Fibroblast of skin of left quadriceps (primary cell): Measurements from ENCODE around the gene DDT.
"Not testable (repeated sequence)": the region's sequence is repeated elsewhere in the genome, so short reads cannot be mapped to it uniquely, and the experiment has no call there.

ENCODE experiments used
- DNase-seq, 2 experiments: peaks; one replicate each; pipeline ENCODE4 v3.0.0-alpha.2; 2013; ENCODE audit warnings: low read depth in 2 of 2

DDT gene

GRCh38 chr22:23952794-23953405 lies 21.3 kb downstream of the DDT start:
- not testable (repeated sequence) for DNase-seq

GRCh38 chr22:23951383-23951782 lies 22.9 kb downstream of the DDT start:
- DNase-seq: not testable (repeated sequence)

GRCh38 chr22:23949764-23950163 lies 24.5 kb downstream of the DDT start:
- not testable (repeated sequence) for DNase-seq

- DNase-seq: not testable (repeated sequence)
Observed at GRCh38 chr22:23947391-23947790, 26.9 kb downstream of the DDT start.

GRCh38 chr22:23940166-23940565 lies 34.1 kb downstream of the DDT start:
- not testable (repeated sequence) for DNase-seq

- DNase-seq: no peak
Observed at GRCh38 chr22:23939017-23939357, 35.3 kb downstream of the DDT start.

- no peak for DNase-seq
Observed at GRCh38 chr22:23938328-23939016, 35.8 kb downstream of the DDT start.

GRCh38 chr22:23926561-23926960 lies 47.7 kb downstream of the DDT start:
- no peak for DNase-seq

- DNase-seq: no peak
Observed at GRCh38 chr22:23925020-23925606, 49.1 kb downstream of the DDT start.

- DNase-seq: no peak
Observed at GRCh38 chr22:23922921-23923320, 51.3 kb downstream of the DDT start.

GRCh38 chr22:23921586-23922201 lies 52.5 kb downstream of the DDT start:
- DNase-seq: not testable (repeated sequence)
